OCI-LY7 (cell line): ENCODE measurements around the gene C12orf43. TPM values are rescaled to one million over a fixed set of nuclear protein-coding genes. Genes with fewer than 3 reads are reported as not detected.
"Not testable (repeated sequence)": the region's sequence is repeated elsewhere in the genome, so short reads cannot be mapped to it uniquely, and the experiment has no call there.

Experiments used
- BruUV-seq: library from RNA; stranded (reverse); fragments of 400-500 nt; replicated peaks from 2 replicates; lab custom pipeline; 2021; lab: Mats Ljungman, UMichigan
- CTCF ChIA-PET: fragments of 300-600 bp; sonication (Branson Sonifier 250); formaldehyde crosslinking; loops from one replicate; lab custom pipeline; 2022; ENCODE audit warnings: antibody characterized with exemption; ENCODE audit not compliant: unreplicated experiment; lab: Charles Lee
- POLR2A ChIA-PET: fragments of 300-600 bp; sonication (Branson Sonifier 250); formaldehyde crosslinking; loops from one replicate; lab custom pipeline; 2022; ENCODE audit warnings: antibody characterized with exemption; lab: Charles Lee
- DNase-seq: peaks from one replicate; pipeline ENCODE4 v3.0.0-alpha.2; 2015; ENCODE audit warnings: low spot score
- H2AFZ ChIP-seq: fragments of 200-600 bp; sonication (generic), shearing (Covaris generic); 2 replicates; pipeline ENCODE4 v1.6.1; 2014; ENCODE audit warnings: mild to moderate bottlenecking, antibody characterized with exemption, low read length, moderate library complexity
- H3K27ac ChIP-seq: fragments of 200-600 bp; sonication (generic); 2 replicates; pipeline ENCODE4 v1.5.1; 2014; ENCODE audit warnings: mixed run types, low read depth, mild to moderate bottlenecking, moderate library complexity, low read length, inconsistent platforms; ENCODE audit not compliant: poor library complexity, severe bottlenecking
- H3K36me3 ChIP-seq: fragments of 200-600 bp; sonication (generic); 2 replicates; pipeline ENCODE4 v1.6.1; 2014; ENCODE audit warnings: mild to moderate bottlenecking, antibody characterized with exemption, low read length, moderate library complexity, mixed read lengths; ENCODE audit not compliant: insufficient read depth
- H3K4me1 ChIP-seq: fragments of 200-600 bp; sonication (generic); 2 replicates; pipeline ENCODE4 v1.5.1; 2014; ENCODE audit warnings: mild to moderate bottlenecking, low read length; ENCODE audit not compliant: insufficient read depth, poor library complexity, severe bottlenecking
- H3K4me2 ChIP-seq: fragments of 200-600 bp; sonication (generic); 2 replicates; pipeline ENCODE4 v1.6.1; 2014; ENCODE audit warnings: mild to moderate bottlenecking, low read length
- H3K4me3 ChIP-seq: fragments of 200-600 bp; sonication (generic); 2 replicates; pipeline ENCODE4 v1.5.1; 2014; ENCODE audit warnings: mild to moderate bottlenecking, low read depth, low read length; ENCODE audit not compliant: poor library complexity, severe bottlenecking
- H3K79me2 ChIP-seq: fragments of 200-600 bp; sonication (generic); 2 replicates; pipeline ENCODE4 v1.6.1; 2016; ENCODE audit warnings: low read depth, mild to moderate bottlenecking, low read length, moderate library complexity, mixed read lengths; ENCODE audit not compliant: insufficient read depth
- H3K9me2 ChIP-seq: fragments of 200-600 bp; sonication (generic); 2 replicates; pipeline ENCODE4 v1.6.1; 2016; ENCODE audit warnings: mild to moderate bottlenecking, low read length, mixed read lengths; ENCODE audit not compliant: insufficient read depth
- H3K9me3 ChIP-seq: fragments of 200-600 bp; sonication (generic); 2 replicates; pipeline ENCODE4 v1.6.1; 2014; ENCODE audit warnings: mild to moderate bottlenecking, mixed run types, low read length, mixed read lengths
- H4K20me1 ChIP-seq: fragments of 200-600 bp; sonication (generic); 2 replicates; pipeline ENCODE4 v1.6.1; 2014; ENCODE audit warnings: mild to moderate bottlenecking, antibody characterized with exemption, low read length, moderate library complexity, mixed read lengths; ENCODE audit not compliant: insufficient read depth
- EZH2phosphoT487 ChIP-seq: fragments of 200-600 bp; sonication (generic); IDR thresholded peaks from 2 replicates; pipeline ENCODE4 v1.6.1; 2018; ENCODE audit warnings: low read depth, borderline replicate concordance, mild to moderate bottlenecking, mixed run types, antibody characterized with exemption, low read length, moderate library complexity, mixed read lengths
- intact Hi-C: fragments of 100-400 bp; cut with micrococcal nuclease; formaldehyde crosslinking; loops from one replicate; pipeline ENCODE4 v1.10.0; 2022; ENCODE audit not compliant: unreplicated experiment
- total RNA-seq, 2 experiments: library from RNA; depleted of rRNA in 1 of 2; stranded (reverse); fragments of >200 nt in 1 of 2; shearing (Covaris generic) in 1 of 2; gene quantifications; 2 replicates each; pipeline ENCODE4 v1.2.3, GENCODE V29; 2014 to 2022
- TF ChIP-seq, protein P1 (sequence below): fragments of 200-600 bp; sonication (generic); conservative IDR thresholded peaks from 2 replicates; pipeline ENCODE4 v1.5.1; 2014; ENCODE audit warnings: mild to moderate bottlenecking, antibody characterized with exemption, low read length, moderate library complexity, mixed read lengths

C12orf43 gene
- total RNA-seq, 2 experiments from 2014 or later = 21.4 to 24.7 TPM

DNA sequence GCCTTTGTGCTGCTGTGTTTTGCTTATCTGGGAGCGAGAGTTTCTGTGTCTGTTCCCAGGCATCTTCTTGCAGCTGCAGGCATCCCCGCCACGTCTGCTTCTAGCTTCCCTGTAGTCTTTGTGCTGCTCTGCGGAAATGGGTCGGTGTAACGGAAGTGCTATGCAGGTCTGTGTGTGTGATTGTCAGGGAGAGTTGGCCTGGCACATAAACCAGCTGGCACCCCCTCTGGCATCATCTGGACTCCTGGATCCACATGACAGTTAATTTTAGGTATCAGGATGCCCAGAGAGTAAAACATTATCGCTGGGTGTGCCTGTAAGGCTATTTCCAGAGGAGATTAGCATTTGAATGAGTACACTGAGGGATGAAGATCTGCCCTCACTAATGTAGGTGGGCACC is 32.2 kb upstream of the C12orf43 start:
- Histone ChIP-seq H2AFZ (no peak overlapping the region), H3K9me2 (no peaks in the 10 kb centered on the region), H3K9me3 (no peaks in the 10 kb centered on the region), H3K4me3 (no peak overlapping the region), H3K79me2 (no peaks in the 10 kb centered on the region), H3K4me1 (no peaks in the 10 kb centered on the region), H3K36me3 (no peaks in the 10 kb centered on the region), H3K4me2 (no peak overlapping the region), H4K20me1 (no peaks in the 10 kb centered on the region), H3K27ac (no peak overlapping the region)
- TF ChIP-seq, protein P1, sequence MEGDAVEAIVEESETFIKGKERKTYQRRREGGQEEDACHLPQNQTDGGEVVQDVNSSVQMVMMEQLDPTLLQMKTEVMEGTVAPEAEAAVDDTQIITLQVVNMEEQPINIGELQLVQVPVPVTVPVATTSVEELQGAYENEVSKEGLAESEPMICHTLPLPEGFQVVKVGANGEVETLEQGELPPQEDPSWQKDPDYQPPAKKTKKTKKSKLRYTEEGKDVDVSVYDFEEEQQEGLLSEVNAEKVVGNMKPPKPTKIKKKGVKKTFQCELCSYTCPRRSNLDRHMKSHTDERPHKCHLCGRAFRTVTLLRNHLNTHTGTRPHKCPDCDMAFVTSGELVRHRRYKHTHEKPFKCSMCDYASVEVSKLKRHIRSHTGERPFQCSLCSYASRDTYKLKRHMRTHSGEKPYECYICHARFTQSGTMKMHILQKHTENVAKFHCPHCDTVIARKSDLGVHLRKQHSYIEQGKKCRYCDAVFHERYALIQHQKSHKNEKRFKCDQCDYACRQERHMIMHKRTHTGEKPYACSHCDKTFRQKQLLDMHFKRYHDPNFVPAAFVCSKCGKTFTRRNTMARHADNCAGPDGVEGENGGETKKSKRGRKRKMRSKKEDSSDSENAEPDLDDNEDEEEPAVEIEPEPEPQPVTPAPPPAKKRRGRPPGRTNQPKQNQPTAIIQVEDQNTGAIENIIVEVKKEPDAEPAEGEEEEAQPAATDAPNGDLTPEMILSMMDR = no peak
- TF ChIP-seq EZH2phosphoT487 = no peak
- no peak for DNase-seq
- ChIA-PET CTCF (no interaction called here), POLR2A (interaction anchor here (0.7 kb wide), 1 partner anchor 11 kb away, joined by 3 read pairs; no protein-coding TSS in a partner anchor)
- intact Hi-C loops = no loop called here
- no TSS peak for BruUV-seq

DNA sequence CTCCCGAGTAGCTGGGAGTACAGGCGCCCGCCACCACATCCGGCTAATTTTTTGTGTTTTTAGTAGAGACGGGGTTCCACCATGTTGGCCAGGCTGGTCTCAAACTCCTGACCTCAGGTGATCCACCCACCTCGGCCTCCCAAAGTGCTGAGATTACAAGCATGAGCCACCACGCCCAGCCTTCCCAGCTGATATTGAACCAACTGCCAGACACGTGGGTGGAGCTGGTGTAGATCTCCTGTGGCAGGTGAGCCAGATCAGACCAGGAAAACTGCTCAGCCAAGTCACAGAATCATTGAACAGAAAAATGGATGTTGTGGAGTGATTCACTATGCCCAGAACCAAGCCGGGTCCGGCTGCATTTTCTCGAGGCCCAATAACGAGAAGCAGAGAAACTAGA is 31.1 kb upstream of the C12orf43 start:
- POLR2A ChIA-PET = interaction anchor here (0.6 kb wide), 1 partner anchor 244 kb away, joined by 3 read pairs; no protein-coding TSS in a partner anchor
- BruUV-seq, CTCF ChIA-PET: not testable (repeated sequence)

DNA sequence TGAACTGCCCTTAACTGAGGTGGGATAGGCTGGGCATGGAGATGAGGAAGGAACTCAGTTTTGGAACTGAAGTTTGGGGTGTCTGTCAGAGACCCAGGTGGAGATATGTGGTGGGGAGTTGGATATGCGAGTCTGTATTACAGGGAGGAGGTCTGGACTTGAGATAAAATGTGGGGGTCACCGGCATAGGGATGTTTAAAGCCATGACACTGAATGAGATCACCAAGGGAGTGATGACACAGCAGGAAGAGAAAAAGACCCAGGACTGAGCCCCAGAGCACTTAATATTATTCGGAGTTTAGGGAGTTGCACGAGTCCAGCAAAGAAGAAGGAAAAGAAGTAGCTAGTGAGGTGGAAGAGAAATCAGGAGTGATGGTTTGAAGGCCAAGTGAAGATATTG is 26.8 kb upstream of the C12orf43 start:
- H3K27ac ChIP-seq = no peak overlapping the region
- H3K79me2 ChIP-seq = no peaks in the 10 kb centered on the region
- no peaks in the 10 kb centered on the region for H4K20me1 ChIP-seq
- no peak overlapping the region for H3K4me3 ChIP-seq
- no TSS peak for BruUV-seq
- ChIA-PET POLR2A (interaction anchor here (0.7 kb wide), 1 partner anchor 487 kb away, joined by 7 read pairs; no protein-coding TSS in a partner anchor), CTCF (no interaction called here)
- H2AFZ ChIP-seq = no peak overlapping the region
- H3K36me3 ChIP-seq = no peaks in the 10 kb centered on the region
- TF ChIP-seq, protein P1 = no peak
- TF ChIP-seq EZH2phosphoT487 = no peak
- H3K9me3 ChIP-seq = no peaks in the 10 kb centered on the region
- H3K4me1 ChIP-seq = peaks cover 7% of the 10 kb centered on the region
- intact Hi-C loops = no loop called here
- DNase-seq = no peak
- no peak overlapping the region for H3K4me2 ChIP-seq
- H3K9me2 ChIP-seq = no peaks in the 10 kb centered on the region

More for the DNA sequence above, 31.1 kb upstream of the C12orf43 start:
- H3K9me2 ChIP-seq, H3K4me2 ChIP-seq, H4K20me1 ChIP-seq, H3K4me1 ChIP-seq, H3K79me2 ChIP-seq, H3K27ac ChIP-seq, H3K4me3 ChIP-seq, intact Hi-C loops, H2AFZ ChIP-seq, H3K36me3 ChIP-seq, DNase-seq, H3K9me3 ChIP-seq: not testable (repeated sequence)
